ENCODE measurements around the gene JOSD2. TPM values are rescaled to one million over a fixed set of nuclear protein-coding genes. Genes with fewer than 3 reads are reported as not detected.

JOSD2 gene
- total and polyA plus RNA-seq, 9 of the 15 experiments (the other 6 are each of a cell fraction or from before 2014, with no cell fraction given), result 0.06 to 14.4 (median 3.1) TPM

- no peak for TF ChIP-seq ZNF668 (CRISPR knock-in tag; IDR thresholded peaks at IDR 0.05)
- no peak for TF ChIP-seq ARID3B (CRISPR knock-in tag; IDR thresholded peaks at IDR 0.05; ENCODE audit: borderline replicate concordance)
- TF ChIP-seq RREB1 (CRISPR knock-in tag; IDR thresholded peaks at IDR 0.05), result 0 out of 2 replicates have a peak, but pooled peaks have one; percentile 46
- no peak for TF ChIP-seq ZNF695 (CRISPR knock-in tag; IDR thresholded peaks at IDR 0.05)
- TF ChIP-seq TFAP4 (CRISPR knock-in tag; IDR thresholded peaks at IDR 0.05; ENCODE audit: borderline replicate concordance), result peak; percentile 52; the same call in 1 of the 2 replicates
- TF ChIP-seq CHD7 (IDR thresholded peaks at IDR 0.05; ENCODE audit: low read depth, low read length), result no peak
Measured at GRCh38 chr19:50556282-50557008, 45.5 kb upstream of the JOSD2 start (continued).
